GM18907 (cell line): ENCODE results near the gene PLEKHM2.

ENCODE experiments used
- ATAC-seq: cut with Tn5 transposase; IDR thresholded peaks from one replicate; pipeline ENCODE4 v1.9.1; 2021; ENCODE audit warnings: mild to moderate bottlenecking, moderate library complexity; ENCODE audit not compliant: unreplicated experiment

PLEKHM2 gene

DNA sequence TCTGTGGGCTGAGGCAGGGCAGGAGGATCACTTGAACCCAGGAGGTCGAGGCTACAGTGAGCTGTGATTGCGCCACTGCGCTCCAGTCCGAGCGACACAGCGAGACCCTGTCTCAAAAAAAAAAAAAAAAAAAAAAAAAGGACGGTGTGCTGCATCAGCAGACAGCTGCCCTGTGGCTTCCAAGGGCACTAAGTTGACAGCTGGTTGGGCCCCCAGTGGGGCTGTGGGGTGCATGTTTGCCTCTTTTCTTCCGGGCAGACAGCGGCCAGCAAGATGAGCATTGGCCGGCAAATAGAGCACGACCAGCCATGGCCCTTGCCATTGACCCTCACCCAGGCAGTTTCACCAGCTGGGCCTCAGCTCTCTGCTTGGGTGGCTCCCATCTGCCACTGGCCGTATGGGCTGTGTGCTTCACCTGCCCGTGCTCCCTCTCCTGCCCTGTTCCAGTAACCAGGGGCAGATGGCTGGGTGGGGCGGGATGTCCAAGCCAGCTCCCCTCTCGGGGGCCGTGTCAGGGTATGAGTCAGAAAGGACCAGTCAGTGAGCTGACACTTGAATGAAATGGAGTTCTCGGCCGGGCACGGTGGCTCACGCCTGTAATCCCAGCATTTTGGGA is 39.6 kb downstream of the PLEKHM2 start:
- no peak for ATAC-seq

DNA sequence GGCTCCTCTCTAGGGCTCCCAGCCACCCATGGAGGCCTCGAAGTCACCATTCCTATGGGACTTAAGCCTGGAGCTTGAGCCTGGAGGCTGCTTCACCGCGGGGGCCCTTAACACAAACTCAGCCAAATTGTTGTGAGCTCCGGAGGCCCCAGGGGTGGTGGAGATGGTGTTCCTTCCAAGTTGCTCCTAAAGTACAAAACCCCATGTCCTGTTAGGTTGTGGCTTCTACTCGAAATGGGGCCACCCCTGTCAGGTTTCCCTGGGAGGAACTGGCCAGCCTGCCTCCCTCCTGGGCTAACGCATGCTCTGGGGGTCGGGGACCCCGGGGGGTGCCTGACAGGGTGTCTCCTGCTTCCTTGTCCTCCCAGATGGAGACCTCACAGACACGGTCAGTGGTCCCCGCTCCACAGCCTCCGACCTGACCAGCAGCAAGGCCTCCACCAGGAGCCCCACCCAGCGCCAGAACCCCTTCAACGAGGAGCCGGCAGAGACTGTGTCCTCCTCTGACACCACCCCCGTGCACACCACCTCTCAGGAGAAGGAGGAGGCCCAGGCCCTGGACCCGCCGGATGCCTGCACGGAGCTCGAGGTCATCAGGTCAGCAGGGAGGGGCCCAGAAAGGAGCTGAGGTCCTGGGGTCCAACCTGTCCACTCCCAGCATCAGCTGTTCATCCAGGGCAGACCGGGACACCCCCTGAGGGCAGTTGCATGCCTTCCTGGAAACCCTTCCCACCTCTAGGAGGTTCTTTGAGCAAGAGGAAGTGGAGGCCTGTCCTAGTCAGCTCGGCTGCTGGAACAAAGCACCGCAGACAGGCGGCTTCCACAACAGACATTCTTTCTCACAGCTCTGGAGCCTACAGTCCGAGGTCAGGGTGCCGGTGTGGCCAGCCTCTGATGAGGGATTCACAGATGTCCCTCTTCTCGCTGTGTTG is 41.1 kb downstream of the PLEKHM2 start:
- no peak for ATAC-seq

DNA sequence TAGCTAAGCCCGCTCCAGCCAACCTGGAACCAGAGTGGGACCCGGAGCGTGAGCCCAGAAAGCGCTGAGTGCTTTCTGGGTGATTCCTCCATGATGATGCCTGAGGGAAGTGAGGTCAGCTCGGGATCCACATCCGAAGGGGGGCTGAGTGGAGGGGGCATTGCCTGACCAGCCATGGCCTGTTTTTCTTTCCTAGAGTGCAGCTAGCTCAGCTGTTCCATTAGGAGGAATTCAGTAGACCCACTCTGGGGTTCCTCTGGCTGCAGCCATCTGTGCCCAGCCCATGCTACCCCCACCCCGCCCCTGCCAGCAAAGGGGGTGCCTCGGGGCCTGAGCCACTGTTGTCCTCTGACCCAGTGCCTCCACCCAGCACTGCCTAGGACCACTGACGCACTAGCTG is 42.4 kb downstream of the PLEKHM2 start:
- no peak for ATAC-seq

DNA sequence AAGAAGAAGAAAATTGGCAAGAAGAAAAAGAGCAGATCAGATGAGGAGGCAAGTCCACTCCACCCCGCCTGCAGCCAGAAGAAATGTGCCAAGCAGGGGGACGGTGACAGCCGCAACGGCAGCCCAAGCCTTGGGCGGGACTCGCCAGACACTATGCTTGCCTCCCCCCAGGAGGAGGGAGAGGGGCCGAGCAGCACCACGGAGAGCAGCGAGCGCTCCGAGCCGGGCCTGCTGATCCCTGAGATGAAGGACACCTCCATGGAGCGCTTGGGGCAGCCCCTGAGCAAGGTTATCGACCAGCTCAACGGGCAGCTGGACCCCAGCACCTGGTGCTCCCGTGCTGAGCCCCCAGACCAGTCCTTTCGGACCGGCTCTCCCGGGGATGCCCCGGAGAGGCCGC is 42.9 kb downstream of the PLEKHM2 start:
- no peak for ATAC-seq

DNA sequence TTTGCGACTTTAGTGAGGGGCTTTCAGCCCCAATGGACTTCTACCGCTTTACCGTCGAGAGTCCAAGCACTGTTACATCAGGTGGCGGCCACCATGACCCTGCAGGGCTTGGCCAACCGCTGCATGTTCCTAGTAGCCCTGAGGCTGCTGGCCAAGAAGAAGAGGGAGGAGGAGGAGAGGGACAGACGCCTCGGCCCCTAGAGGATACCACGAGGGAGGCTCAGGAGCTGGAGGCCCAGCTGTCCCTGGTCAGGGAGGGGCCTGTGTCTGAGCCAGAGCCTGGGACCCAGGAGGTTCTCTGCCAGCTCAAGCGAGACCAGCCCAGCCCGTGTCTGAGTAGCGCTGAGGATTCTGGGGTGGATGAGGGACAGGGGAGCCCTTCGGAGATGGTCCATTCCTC is 43.3 kb downstream of the PLEKHM2 start:
- ATAC-seq: no peak

DNA sequence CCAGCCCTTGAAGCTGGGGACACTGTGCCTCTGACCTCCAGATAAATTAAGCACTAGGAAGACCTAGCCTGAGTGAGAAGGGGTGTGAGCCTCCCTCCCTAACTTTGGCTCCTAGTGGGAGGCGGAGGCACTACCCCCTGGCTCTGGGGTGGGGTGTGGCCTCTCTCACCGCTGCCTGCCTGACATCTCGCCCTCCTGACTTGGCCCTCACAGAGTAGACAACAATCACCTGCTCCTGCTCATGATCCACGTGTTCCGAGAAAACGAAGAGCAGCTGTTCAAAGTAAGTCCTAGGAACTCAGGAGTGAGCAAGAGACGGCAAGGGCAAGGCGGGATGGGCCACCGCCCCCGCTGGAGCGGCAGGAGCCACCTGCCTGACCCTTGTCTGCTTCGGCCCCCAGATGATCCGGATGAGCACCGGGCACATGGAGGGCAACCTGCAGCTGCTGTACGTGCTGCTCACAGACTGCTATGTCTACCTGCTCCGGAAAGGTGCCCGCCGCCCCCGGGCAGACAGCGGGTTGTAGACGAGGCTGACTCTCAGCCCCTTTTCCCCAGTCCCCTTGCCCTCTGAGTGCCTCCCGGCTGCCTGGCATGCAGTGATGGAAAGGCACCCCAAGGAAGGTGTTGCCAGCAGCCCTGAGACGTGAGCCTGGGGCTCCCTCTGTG is 43.9 kb downstream of the PLEKHM2 start:
- ATAC-seq: no peak

DNA sequence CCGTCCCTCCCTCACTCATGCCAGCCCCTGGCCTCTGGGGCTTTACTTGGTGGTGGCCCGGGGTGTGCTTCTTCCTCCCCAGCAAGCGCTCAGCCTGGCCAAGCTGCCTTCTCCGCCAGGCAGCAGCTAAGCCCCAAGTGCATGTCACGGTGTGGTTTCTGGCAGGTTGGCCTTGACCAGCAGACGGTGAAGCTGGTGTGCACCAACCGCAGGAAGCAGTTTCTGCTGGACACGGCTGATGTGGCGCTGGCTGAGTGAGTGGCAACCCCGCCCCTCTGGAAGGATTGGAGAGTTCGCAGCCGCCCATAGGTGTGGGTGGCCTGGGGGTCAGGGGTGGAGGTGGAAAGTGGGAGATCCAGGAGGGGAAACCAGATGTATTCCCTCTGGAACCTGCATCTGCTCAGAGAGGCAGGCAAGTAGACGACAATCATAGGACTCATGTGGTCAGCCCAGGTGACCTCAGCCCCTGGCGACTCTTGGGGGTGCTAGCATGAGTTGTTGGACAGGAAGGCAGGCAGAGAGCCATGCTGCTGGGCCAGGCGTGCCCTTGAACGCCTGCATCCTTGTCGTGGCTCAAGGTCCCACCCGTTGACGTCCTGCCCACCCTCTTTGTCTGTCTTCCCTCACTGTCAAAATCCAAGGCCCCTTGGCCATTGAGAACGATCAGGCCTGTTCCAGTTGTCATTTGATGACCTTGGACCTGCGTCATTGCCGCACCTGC is 45.0 kb downstream of the PLEKHM2 start:
- no peak for ATAC-seq

DNA sequence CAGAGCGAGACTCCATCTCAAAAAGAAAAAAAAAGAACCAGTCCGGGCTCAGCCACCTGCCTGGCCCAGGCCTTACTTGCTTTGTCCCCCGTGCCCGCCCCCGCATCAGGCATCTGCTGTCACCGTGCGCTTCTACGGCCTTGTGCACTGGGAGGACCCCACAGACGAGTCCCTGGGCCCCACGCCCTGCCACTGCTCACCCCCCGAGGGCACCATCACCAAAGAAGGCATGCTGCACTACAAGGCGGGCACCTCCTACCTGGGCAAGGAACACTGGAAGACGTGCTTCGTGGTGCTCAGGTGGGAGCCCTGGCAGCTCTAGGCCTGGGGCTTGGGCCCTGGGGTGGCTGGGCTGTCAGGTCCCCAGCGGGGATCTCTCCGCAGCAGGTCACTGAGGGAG is 46.3 kb downstream of the PLEKHM2 start:
- no peak for ATAC-seq

DNA sequence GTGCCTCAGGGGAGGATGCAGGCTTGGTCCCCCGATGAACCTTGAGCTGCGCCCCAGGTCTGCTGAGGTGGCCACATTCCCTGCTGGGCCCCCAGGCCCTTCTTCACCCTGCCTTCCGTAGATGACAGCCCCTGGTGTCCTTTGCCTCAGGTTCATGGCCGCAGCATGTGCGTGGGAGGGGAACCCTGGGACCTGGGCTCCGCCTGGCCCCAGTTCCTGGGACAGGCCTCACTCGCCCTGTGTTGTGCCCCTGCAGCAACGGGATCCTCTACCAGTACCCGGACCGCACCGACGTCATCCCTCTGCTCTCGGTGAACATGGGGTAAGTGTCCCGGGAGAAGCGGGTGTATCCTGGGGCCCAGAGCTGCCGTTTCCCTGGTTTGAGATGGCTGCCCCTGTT is 46.8 kb downstream of the PLEKHM2 start:
- ATAC-seq: no peak

DNA sequence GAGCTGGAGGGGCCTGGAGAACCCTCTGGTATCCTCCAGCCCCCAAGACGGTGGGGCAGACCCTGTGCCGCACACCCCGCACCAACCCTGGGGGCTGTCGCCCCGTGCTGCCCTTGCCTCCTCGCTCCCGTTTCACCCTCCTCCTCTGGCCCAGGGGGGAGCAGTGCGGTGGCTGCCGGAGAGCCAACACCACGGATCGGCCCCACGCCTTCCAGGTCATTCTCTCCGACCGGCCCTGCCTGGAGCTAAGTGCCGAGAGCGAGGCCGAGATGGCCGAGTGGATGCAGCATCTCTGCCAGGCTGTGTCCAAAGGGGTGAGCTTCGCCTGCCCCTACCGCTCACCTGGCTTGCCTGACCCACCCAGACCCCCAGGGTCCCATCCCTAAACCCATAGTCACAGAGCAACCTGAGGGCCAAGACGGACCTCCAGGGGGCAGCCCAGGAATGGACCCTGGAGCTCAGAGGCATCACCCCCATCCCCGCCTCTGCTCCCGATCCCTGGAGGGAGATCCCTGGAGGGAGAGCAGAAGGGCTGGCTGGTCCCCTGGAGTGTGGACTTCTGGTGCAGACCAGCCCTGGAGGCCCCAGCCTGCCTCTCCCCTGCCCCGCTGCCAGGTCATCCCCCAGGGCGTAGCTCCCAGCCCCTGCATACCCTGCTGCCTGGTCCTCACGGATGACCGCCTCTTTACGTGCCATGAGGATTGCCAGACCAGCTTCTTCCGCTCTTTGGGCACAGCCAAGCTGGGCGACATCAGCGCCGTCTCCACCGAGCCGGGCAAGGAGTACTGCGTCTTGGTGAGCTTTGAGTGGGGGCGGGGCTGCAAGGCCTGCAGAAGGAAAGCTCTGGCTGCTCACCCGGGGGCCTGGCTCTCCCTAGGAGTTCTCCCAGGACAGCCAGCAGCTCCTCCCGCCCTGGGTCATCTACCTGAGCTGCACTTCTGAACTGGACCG is 47.9 kb downstream of the PLEKHM2 start:
- no peak for ATAC-seq

DNA sequence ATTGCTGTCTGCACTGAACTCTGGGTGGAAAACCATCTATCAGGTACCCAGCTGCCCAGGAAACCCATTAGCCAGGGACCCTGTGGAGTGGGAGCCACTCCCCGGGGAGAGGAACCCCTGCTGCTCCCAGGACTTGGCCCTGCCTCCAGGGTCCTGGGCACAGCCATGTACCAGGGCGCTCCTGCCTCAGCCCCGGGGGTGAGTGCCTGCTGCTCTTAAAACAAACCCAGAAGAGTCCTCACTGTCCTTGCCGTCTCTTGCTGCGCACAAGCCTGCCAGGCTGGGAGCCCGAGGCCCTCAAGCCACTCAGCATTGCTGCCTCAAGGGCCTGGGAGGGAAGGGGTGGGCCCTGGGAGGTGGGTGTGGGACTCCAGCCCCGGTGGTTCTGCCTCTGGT is 48.6 kb downstream of the PLEKHM2 start:
- ATAC-seq: no peak

DNA sequence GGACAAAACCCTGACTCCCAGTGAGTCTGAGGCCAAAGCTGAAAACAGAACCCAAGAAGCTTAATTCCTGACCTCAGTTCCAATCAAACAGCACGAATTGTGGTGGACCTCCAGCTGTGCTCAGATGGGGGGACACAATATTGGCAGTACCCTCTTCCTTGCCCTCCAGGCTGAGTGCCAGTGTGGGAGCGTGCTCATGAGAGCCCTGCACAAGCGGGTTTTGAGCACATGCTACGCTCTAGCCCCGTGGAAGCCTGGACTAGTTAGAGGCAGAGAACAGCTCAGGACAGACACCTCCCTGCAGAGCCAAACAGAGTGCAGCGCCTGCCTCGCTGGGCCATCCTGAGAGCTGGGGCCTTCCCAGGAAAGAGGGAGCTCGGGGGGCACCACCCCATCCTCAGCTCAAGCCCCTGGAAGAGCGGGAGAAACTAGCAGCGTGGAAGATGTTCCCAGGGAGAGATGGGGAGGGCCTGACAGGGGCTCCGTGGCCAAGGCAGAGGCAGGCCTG is 49.2 kb downstream of the PLEKHM2 start:
- no peak for ATAC-seq

DNA sequence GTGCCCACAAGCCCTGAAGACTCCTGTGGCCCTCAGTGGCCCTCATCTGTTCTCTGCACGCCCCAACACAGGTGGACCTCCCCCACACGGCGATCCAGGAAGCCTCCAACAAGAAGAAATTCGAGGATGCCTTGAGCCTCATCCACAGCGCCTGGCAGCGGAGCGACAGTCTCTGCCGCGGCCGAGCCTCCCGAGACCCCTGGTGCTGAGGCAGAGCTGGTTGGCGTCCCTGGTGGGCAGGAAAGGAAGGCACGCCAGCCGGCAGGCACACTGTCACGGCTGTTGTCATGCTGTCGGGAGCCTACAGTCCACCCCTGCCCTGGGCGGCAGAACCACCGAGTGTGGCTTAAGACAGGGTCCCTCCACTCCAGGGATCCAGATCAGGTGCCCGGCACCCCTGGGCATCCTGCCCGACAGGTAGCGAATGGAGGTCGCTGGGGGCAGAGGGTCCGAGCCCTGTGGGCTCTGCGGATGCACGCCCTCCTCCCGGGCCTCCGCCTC is 49.7 kb downstream of the PLEKHM2 start:
- ATAC-seq: no peak

DNA sequence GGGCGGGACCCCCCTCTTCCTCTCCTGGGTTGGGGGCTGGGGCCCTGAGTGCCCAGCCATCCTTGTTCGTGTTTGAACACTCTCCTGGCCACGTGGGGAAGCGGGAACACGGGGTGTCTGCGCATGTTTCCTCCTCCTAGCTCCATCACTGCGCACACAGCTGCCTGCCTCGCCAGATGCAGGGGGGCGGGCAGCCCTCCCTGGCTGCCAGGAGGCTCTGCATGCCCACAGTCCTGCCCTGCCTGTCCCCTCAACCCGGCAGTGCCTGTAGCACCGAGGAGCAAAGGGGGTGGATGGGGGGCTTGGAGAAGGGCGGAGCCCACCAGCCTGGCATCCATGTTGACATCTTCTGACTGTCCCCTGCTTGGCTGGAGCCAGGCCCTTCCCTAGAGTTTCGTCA is 50.2 kb downstream of the PLEKHM2 start:
- ATAC-seq: no peak

DNA sequence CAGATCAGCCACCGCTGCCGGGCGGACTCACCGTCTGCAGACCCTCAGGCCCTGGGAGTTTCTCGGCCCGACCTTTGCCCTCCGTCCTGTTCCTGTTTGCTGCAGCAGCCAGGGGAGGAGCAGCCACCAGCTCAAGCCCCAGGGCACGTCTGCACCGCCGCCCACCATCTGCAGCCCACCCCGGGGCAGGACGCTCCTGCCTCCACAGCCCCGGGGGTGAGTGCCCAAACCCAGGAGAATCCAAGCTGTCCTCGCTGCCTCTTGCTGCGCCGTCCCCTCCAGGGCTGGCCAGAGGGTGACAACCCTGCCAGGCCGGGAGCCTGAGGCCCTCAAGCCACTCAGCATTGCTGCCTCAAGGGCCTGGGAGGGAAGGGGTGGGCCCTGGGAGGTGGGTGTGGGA is 50.8 kb downstream of the PLEKHM2 start:
- no peak for ATAC-seq

DNA sequence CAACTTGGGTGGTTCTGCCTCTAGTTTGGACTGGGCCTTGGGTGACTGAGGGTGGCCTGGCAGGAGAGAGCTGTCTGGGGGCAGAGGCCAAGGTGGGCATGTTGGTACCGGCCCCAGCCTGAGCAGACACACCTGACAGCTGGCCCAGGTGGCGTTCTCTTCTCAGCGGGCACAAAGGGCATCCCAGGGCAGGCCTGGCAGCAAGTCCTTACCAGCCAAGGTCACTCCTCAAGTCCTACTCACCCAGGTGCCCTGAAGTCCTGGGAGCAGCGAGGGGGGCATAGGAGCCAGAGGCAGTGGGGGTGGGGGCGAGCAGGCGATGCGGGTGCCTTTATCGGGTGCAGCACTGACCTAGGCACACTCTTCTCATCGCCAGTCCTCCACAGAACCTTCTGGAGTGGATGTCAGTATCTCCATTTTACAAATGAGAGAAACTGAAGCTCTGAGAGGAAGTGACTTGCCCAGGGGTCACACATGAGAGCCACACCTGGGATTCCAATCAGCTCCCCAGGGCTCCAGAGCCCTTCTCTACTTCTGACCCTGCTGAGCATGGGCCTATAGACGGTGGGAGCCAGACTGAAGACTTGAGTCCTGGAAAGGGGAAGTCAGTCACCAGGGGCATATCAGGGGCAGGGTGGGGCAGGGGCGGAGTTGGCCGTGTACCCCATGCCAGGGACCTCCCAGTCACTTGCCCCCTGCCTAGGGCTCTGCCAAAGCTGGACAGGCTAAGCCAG is 51.4 kb downstream of the PLEKHM2 start:
- ATAC-seq: no peak

DNA sequence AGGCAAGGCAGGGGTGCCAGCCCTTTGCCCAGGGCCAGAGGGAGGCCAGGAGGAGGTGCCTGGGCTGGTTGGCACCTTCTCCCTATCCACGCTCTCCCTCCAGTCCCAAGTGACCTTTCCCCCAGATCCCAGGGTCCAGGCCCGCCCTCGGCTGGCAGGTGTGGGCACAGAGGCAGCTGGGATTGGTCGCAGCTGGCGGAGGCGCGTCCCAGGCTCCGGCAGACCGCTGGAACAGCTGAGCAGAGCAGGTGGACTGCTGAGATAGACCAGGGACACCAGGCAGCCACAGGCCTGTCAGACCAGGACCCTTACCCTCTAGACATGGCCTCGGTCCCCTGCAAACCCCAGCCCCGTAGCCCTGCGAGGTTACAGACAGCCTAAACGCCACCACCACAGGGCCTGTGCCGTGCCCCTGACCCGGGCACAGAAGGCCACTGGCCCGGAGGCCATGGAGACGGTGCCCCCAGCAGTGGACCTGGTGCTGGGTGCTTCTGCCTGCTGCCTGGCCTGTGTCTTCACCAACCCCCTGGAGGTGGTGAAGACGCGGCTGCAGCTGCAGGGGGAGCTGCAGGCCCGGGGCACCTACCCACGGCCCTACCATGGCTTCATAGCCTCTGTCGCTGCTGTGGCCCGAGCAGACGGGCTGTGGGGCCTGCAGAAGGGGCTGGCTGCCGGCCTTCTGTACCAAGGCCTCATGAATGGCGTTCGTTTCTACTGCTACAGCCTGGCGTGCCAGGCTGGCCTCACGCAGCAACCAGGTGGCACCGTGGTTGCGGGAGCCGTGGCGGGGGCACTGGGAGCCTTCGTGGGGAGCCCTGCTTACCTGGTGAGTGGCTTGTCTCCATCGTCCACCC is 52.1 kb downstream of the PLEKHM2 start, which contains the start of gene SLC25A34:
TSS of gene SLC25A34 (plus strand) at position 221 of the 854 bp plus-strand sequence. CDS start at position 449, 228 bp downstream.
- no peak for ATAC-seq

DNA sequence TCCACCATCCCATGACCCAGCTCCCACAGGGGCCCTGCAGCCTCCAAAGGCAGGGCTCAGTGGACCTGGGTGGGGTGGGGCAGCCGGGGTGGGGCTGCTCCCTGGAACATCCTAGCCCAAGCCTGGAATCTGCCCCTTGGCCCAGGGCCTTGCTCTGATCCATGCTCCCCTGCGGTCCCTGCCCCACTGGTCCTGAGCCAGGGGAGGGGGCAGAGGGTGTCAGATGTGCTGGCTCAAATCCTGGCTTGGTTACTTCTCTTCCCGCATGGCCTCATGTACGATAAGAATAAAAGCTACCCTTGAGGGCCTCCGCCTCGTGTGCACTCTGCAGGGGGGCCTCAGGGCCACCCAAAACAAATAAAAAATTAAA is 52.8 kb downstream of the PLEKHM2 start:
- no peak for ATAC-seq
